ENCODE measurements around the gene ALDH6A1. TPM values are rescaled to one million over a fixed set of nuclear protein-coding genes. Genes with fewer than 3 reads are reported as not detected.

Gene ALDH6A1
- total RNA-seq = 16.5 and 17.7 TPM in 2 replicates

GRCh38 chr14:74084277-74085046 is at the start of gene ALDH6A1, which contains the start of gene LIN52:
Gene ALDH6A1 (minus strand): TSS chr14:74084453. CDS start chr14:74084394, 59 bp downstream.
Gene LIN52 (plus strand): TSS chr14:74084956. CDS start chr14:74084975, 19 bp downstream.

GRCh38 chr14:74018586-74019407 is 65.5 kb downstream of the ALDH6A1 start, which contains the start of the genes BBOF1 and ENTPD5:
Gene BBOF1 (plus strand): TSS chr14:74019349. CDS start chr14:74019479, 130 bp downstream.
Gene ENTPD5 (minus strand): TSS chr14:74019288. CDS start chr14:73988102, 31,186 bp downstream.

Other genes with a start within 250 kb of the ALDH6A1 start
- 3.1 and 3.5 TPM in 2 replicates for gene PTGR2, start 232.6 kb downstream of the ALDH6A1 start, total RNA-seq
- 67.9 and 73.7 TPM in 2 replicates for gene ZNF410, start 197.6 kb downstream of the ALDH6A1 start, total RNA-seq
- 4.6 and 6.3 TPM in 2 replicates for gene FAM161B, start 134.4 kb downstream of the ALDH6A1 start, total RNA-seq
- 13.7 and 19.3 TPM in 2 replicates for gene COQ6, start 134.2 kb downstream of the ALDH6A1 start, total RNA-seq
- 10.6 and 11.0 TPM in 2 replicates for gene ENTPD5, start 65.2 kb downstream of the ALDH6A1 start, total RNA-seq
- gene BBOF1, start 65.1 kb downstream of the ALDH6A1 start, total RNA-seq = 7.6 and 10.6 TPM in 2 replicates
- 2.8 and 5.9 TPM in 2 replicates for gene LIN52, start 503 bp upstream of the ALDH6A1 start, total RNA-seq
- gene VSX2, start 155.0 kb upstream of the ALDH6A1 start, total RNA-seq = not detected in 2 replicates
- gene ABCD4, start 218.5 kb upstream of the ALDH6A1 start, total RNA-seq = 34.1 and 34.2 TPM in 2 replicates